ENCODE results near the gene ANXA4. TPM values are rescaled to one million over a fixed set of nuclear protein-coding genes. Genes with fewer than 3 reads are reported as not detected.

Gene ANXA4
- total and polyA plus RNA-seq, 2 of the 13 experiments (the other 11 are each of a cell fraction or from before 2014, with no cell fraction given): 155 to 168 TPM

DNA sequence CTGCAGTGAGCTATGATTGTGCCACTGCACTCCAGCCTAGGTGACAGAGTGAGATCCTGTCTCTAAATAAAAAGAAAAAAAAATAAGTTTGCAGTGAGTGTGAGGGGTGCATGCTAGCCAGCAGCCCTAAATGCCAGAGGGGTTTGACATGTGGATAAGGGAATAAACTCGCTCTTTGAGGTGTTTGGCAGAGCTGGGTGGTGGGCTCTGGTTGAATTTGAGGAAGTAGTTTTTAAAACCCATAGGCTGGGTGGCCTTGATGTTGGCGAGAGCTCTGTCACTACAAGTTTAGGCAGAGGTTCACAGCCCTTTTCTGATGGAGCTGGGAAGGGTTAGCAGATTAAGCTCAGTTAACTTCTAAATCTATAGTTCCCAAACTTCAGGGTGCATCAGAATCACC, 3.1 kb downstream of the ANXA4 start:
- Histone ChIP-seq H3K4me2 (ENCODE audit: low read depth, low read length) (peak overlapping the region; percentile 63), H3K36me3 (replicated peaks in 1 of 2; ENCODE audit: control insufficient read depth in 1 of 2, insufficient read depth in 2 of 2, low read length in 2 of 2) (peaks cover 0 to 16% of the 10 kb centered on the region in 2 experiments; a peak in 2 of 5 replicates), H3K4me1 (ENCODE audit: insufficient read depth, low read length) (peaks cover 68% of the 10 kb centered on the region), H3K9me3 (ENCODE audit: low read length) (no peaks in the 10 kb centered on the region), H3K27me3 (ENCODE audit: control insufficient read depth in 1 of 2, insufficient read depth in 2 of 2, low read length in 2 of 2) (no peaks in the 10 kb centered on the region; a peak in 1 of 5 replicates), H2AFZ (ENCODE audit: low read length) (no peak overlapping the region), H3K79me2 (ENCODE audit: insufficient read depth, low read length) (peaks cover 71% of the 10 kb centered on the region), H3K27ac (ENCODE audit: extremely low read length, insufficient read depth, low read length) (peak overlapping the region; percentile 22), H4K20me1 (ENCODE audit: insufficient read depth, low read length) (peaks cover 3% of the 10 kb centered on the region; the same call in 1 of the 2 replicates), H3K9ac (ENCODE audit: insufficient read depth, low read depth, low read length) (no peak overlapping the region), H3K4me3 (replicated peaks in 1 of 3; ENCODE audit: insufficient read depth in 1 of 3, low read depth in 2 of 3, low read length in 3 of 3) (peak overlapping the region in 2 of 3 experiments; percentile 8 to 17; a peak in 2 of 6 replicates)
- TF ChIP-seq, protein P1, sequence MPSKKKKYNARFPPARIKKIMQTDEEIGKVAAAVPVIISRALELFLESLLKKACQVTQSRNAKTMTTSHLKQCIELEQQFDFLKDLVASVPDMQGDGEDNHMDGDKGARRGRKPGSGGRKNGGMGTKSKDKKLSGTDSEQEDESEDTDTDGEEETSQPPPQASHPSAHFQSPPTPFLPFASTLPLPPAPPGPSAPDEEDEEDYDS (CRISPR knock-in tag; IDR thresholded peaks at IDR 0.05): no peak
- TF ChIP-seq, protein P2, sequence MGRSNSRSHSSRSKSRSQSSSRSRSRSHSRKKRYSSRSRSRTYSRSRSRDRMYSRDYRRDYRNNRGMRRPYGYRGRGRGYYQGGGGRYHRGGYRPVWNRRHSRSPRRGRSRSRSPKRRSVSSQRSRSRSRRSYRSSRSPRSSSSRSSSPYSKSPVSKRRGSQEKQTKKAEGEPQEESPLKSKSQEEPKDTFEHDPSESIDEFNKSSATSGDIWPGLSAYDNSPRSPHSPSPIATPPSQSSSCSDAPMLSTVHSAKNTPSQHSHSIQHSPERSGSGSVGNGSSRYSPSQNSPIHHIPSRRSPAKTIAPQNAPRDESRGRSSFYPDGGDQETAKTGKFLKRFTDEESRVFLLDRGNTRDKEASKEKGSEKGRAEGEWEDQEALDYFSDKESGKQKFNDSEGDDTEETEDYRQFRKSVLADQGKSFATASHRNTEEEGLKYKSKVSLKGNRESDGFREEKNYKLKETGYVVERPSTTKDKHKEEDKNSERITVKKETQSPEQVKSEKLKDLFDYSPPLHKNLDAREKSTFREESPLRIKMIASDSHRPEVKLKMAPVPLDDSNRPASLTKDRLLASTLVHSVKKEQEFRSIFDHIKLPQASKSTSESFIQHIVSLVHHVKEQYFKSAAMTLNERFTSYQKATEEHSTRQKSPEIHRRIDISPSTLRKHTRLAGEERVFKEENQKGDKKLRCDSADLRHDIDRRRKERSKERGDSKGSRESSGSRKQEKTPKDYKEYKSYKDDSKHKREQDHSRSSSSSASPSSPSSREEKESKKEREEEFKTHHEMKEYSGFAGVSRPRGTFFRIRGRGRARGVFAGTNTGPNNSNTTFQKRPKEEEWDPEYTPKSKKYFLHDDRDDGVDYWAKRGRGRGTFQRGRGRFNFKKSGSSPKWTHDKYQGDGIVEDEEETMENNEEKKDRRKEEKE (IDR thresholded peaks at IDR 0.05): no peak
- TF ChIP-seq, protein P3, sequence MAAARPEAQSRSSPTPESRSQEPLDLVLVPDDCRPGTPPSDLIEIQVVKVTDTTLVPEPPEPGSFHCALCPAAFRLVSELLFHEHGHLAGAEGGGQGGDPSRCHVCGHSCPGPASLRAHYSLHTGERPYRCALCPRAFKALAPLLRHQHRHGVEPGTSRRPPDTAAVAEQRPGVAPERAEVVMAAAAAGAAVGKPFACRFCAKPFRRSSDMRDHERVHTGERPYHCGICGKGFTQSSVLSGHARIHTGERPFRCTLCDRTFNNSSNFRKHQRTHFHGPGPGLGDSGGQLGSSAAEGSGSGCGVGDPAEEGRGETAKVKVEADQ (CRISPR knock-in tag; IDR thresholded peaks at IDR 0.05; ENCODE audit: borderline replicate concordance): 0 out of 2 replicates have a peak, but pooled peaks have one; percentile 51
- TF ChIP-seq CEBPG (CRISPR knock-in tag; IDR thresholded peaks at IDR 0.05) (no peak), YY1 (IDR thresholded peaks at IDR 0.05; ENCODE audit: insufficient read depth, insufficient replicate concordance, low read depth, low read length) (no peak)
- no peak for ATAC-seq
- DNase-seq (ENCODE audit: low spot score): no peak
- POLR2A ChIA-PET: interaction anchor here (0.9 to 5.7 kb wide), 6 partner anchors 9 to 187 kb away, joined by 3 to 142 read pairs (median 4); no protein-coding TSS in a partner anchor
- in situ Hi-C loops (cut with HindIII; ENCODE audit: extremely low pct_ligation_motif_present, low pct_unique_long_range_greater_than_20kb): no loop called here
- WGBS (ENCODE audit: low lambda C conversion rate): 94% methylated on average over 2 of the region's 2 CpGs
- BruUV-seq (replicated peaks): no TSS peak
- CTCF ChIA-PET (ENCODE audit: low intra/inter-chr PET ratio, low total read pairs): no interaction called here
- no peak for FAIRE-seq
- intact Hi-C loops (cut with micrococcal nuclease; ENCODE audit: unreplicated experiment): no loop called here

All from HepG2 (cell line).